ENCODE data around the gene GPRIN2.

Gene GPRIN2

DNA sequence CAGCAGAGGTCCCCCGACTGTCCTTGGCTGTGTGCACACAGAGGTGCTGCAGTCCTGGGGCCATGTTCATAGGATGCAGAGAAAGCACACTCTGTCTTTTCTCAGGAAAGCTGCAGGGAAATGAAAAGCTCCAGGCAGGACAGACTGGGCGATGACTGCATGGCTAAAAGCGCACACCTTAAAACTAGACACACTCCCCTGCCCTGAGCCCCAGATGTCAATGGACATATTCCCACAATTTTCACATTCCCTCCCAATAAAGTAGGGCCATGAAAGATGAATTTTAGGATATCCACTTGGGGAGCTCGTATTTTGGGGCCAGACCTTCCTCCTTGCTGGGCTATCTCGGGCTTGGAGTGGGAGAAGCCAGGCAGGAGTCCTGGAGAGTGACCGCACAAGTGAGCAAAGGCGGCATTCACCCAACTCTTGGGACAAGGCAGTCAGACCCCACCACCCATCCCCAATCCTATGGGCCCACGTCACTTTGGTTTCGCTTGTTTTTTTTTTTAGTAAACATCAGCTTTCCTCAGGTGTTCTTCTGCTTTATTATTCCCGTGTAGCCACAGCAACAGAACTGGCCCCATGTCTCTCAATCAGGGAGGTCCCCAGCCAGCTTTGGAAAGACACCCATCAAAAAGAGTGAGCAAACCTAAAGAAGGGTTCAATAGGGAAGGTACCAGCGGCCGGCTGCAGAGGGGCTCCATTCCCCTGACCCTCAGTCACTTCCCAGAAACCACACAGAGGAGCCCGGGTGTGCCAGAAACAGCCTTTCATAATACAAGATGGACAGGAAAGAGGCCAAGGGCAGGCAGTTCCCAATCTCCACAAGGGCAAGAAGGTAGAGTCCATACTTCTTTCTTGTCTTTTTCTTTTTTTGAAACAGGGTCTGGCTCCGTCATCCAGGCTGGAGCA is 12.7 kb downstream of the GPRIN2 start:
- H3K27ac ChIP-seq (replicated peaks; ENCODE audit: low read length), result no peak overlapping the region
- no peak overlapping the region for H3K23ac ChIP-seq (ENCODE audit: low read depth, low read length, poor library complexity)
- no CpG with 5 or more reads among the region's 14 CpGs for WGBS, 2 donors (ENCODE audit: extremely low coverage in 2 of 2, insufficient read length in 2 of 2, insufficient replicate concordance in 1 of 2)
- no peak overlapping the region for H2AK5ac ChIP-seq (ENCODE audit: low read depth, low read length)
- H3K9ac ChIP-seq (ENCODE audit: low read depth, low read length, poor library complexity), result no peak overlapping the region
- DNase-seq (ENCODE audit: low spot score), result no peak
- no peak overlapping the region for H2AFZ ChIP-seq (ENCODE audit: low read length)
- H3K18ac ChIP-seq (ENCODE audit: low read length), result peak overlapping the region; percentile 13
- H3K14ac ChIP-seq (ENCODE audit: low read length), result peak overlapping the region; percentile 0
- no peak overlapping the region for H4K91ac ChIP-seq (ENCODE audit: low read depth, low read length, poor library complexity)
- no peak overlapping the region for H3K4me3 ChIP-seq (ENCODE audit: low read length in 2 of 2)
- no peak overlapping the region for H3K4ac ChIP-seq (ENCODE audit: low read length)
- H3K27me3 ChIP-seq (ENCODE audit: control insufficient read depth in 3 of 3, insufficient read depth in 3 of 3, low read depth in 1 of 3, low read length in 3 of 3), result peaks cover 0 to 74% (median 0%) of the 10 kb centered on the region in 3 experiments
- no peaks in the 10 kb centered on the region for H3K36me3 ChIP-seq (replicated peaks in 1 of 2; ENCODE audit: control insufficient read depth in 2 of 2, insufficient read depth in 2 of 2, low read length in 2 of 2)
- H3K79me1 ChIP-seq (ENCODE audit: low read depth, low read length), result no peaks in the 10 kb centered on the region
- H2BK12ac ChIP-seq (ENCODE audit: low read length), result no peak overlapping the region
- no peaks in the 10 kb centered on the region for H3K9me3 ChIP-seq (replicated peaks in 1 of 2; ENCODE audit: control insufficient read depth in 2 of 2, insufficient read depth in 1 of 2, low read depth in 1 of 2, low read length in 2 of 2)
- peaks cover 0 to 23% of the 10 kb centered on the region in 2 donors for H3K4me1 ChIP-seq (ENCODE audit: control insufficient read depth in 2 of 2, insufficient read depth in 1 of 2, low read depth in 1 of 2, low read length in 2 of 2)
- H2BK15ac ChIP-seq (ENCODE audit: low read length), result no peak overlapping the region
- no peak overlapping the region for H4K8ac ChIP-seq (ENCODE audit: low read depth, low read length)
- no peak overlapping the region for H2BK120ac ChIP-seq (ENCODE audit: low read depth, low read length)
- H2BK5ac ChIP-seq (ENCODE audit: low read length), result no peak overlapping the region
- no peak overlapping the region for H3K4me2 ChIP-seq (ENCODE audit: insufficient read depth, low read length, poor library complexity, severe bottlenecking)

DNA sequence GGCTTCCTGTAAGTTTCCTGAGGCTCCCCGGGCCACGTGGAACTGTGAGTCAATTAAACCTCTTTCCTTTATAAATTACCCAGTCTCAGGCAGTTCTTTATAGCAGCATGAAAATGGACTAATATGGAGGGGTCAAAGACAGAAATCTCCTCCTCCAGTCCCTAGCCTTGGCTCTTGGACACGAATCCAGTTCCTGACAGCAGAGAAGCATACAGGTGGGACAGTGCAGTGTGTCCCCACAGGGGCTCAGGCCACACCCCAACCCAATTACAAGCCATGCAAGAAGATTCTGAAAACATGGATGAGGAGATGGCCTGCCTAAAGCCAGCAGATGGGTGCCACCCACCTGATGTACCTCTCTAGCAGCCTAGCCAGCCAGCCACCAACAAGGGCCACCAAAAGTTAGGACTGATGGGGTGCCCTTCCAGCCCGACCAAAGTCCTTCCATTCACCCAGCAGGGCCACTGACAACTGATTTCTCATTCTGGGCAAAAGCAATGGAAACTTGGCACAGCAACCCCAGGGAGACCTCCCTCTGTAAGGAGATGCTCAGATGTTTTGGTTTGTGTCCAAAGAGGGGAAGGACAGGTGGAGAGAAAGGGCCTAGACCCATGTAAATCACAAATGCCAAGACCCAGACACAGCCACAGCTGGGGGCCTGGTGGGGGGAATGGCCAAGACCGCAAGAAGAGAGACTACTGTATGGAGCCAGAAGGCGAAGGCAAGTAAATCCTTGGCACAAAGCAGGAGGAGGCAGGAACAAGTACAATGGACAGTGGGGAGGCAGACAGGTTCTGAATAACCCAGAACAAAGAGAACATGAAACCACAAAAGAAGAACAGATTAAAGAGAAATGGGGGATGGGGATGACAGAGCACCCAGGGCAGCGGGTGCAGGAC is 13.6 kb downstream of the GPRIN2 start:
- Histone ChIP-seq H3K9me3 (replicated peaks in 1 of 2; ENCODE audit: control insufficient read depth in 2 of 2, insufficient read depth in 1 of 2, low read depth in 1 of 2, low read length in 2 of 2) (no peaks in the 10 kb centered on the region), H3K18ac (ENCODE audit: low read length) (peak overlapping the region; percentile 59), H3K14ac (ENCODE audit: low read length) (no peak overlapping the region), H2BK5ac (ENCODE audit: low read length) (peak overlapping the region; percentile 15), H3K36me3 (replicated peaks in 1 of 2; ENCODE audit: control insufficient read depth in 2 of 2, insufficient read depth in 2 of 2, low read length in 2 of 2) (no peaks in the 10 kb centered on the region), H2AK5ac (ENCODE audit: low read depth, low read length) (peak overlapping the region; percentile 40), H3K4me2 (ENCODE audit: insufficient read depth, low read length, poor library complexity, severe bottlenecking) (no peak overlapping the region), H3K23ac (ENCODE audit: low read depth, low read length, poor library complexity) (peak overlapping the region; percentile 17), H3K27ac (replicated peaks; ENCODE audit: low read length) (no peak overlapping the region), H3K4me3 (ENCODE audit: low read length in 2 of 2) (peak overlapping the region in 1 of 2 donors; percentile 5), H4K91ac (ENCODE audit: low read depth, low read length, poor library complexity) (no peak overlapping the region), H2AFZ (ENCODE audit: low read length) (no peak overlapping the region), H3K4me1 (ENCODE audit: control insufficient read depth in 2 of 2, insufficient read depth in 1 of 2, low read depth in 1 of 2, low read length in 2 of 2) (peaks cover 0 to 21% of the 10 kb centered on the region in 2 donors), H2BK15ac (ENCODE audit: low read length) (peak overlapping the region; percentile 29), H3K27me3 (ENCODE audit: control insufficient read depth in 3 of 3, insufficient read depth in 3 of 3, low read depth in 1 of 3, low read length in 3 of 3) (peaks cover 0 to 82% (median 0%) of the 10 kb centered on the region in 3 experiments), H3K79me1 (ENCODE audit: low read depth, low read length) (no peaks in the 10 kb centered on the region), H3K4ac (ENCODE audit: low read length) (no peak overlapping the region), H2BK12ac (ENCODE audit: low read length) (no peak overlapping the region), H3K9ac (ENCODE audit: low read depth, low read length, poor library complexity) (no peak overlapping the region), H4K8ac (ENCODE audit: low read depth, low read length) (peak overlapping the region; percentile 54), H2BK120ac (ENCODE audit: low read depth, low read length) (no peak overlapping the region)
- DNase-seq (ENCODE audit: low spot score), result no peak
- WGBS, 2 donors (ENCODE audit: extremely low coverage in 2 of 2, insufficient read length in 2 of 2, insufficient replicate concordance in 1 of 2), result no CpG with 5 or more reads among the region's 7 CpGs

- Histone ChIP-seq H4K91ac (ENCODE audit: low read depth, low read length, poor library complexity) (no peak overlapping the region), H3K27ac (replicated peaks; ENCODE audit: low read length) (no peak overlapping the region), H3K27me3 (ENCODE audit: control insufficient read depth in 3 of 3, insufficient read depth in 3 of 3, low read depth in 1 of 3, low read length in 3 of 3) (peaks cover 0 to 81% (median 0%) of the 10 kb centered on the region in 3 experiments), H2AK5ac (ENCODE audit: low read depth, low read length) (peak overlapping the region; percentile 29), H3K4me2 (ENCODE audit: insufficient read depth, low read length, poor library complexity, severe bottlenecking) (peak overlapping the region; percentile 18), H3K4ac (ENCODE audit: low read length) (no peak overlapping the region), H3K18ac (ENCODE audit: low read length) (peak overlapping the region; percentile 22), H2AFZ (ENCODE audit: low read length) (no peak overlapping the region), H3K36me3 (replicated peaks in 1 of 2; ENCODE audit: control insufficient read depth in 2 of 2, insufficient read depth in 2 of 2, low read length in 2 of 2) (no peaks in the 10 kb centered on the region), H3K79me1 (ENCODE audit: low read depth, low read length) (no peaks in the 10 kb centered on the region), H3K4me3 (ENCODE audit: low read length in 2 of 2) (no peak overlapping the region), H4K8ac (ENCODE audit: low read depth, low read length) (no peak overlapping the region), H2BK12ac (ENCODE audit: low read length) (peak overlapping the region; percentile 26), H3K14ac (ENCODE audit: low read length) (peak overlapping the region; percentile 3), H2BK15ac (ENCODE audit: low read length) (peak overlapping the region; percentile 32), H3K9ac (ENCODE audit: low read depth, low read length, poor library complexity) (no peak overlapping the region), H2BK5ac (ENCODE audit: low read length) (no peak overlapping the region), H3K9me3 (replicated peaks in 1 of 2; ENCODE audit: control insufficient read depth in 2 of 2, insufficient read depth in 1 of 2, low read depth in 1 of 2, low read length in 2 of 2) (no peaks in the 10 kb centered on the region), H3K4me1 (ENCODE audit: control insufficient read depth in 2 of 2, insufficient read depth in 1 of 2, low read depth in 1 of 2, low read length in 2 of 2) (peaks cover 0 to 21% of the 10 kb centered on the region in 2 donors), H3K23ac (ENCODE audit: low read depth, low read length, poor library complexity) (no peak overlapping the region), H2BK120ac (ENCODE audit: low read depth, low read length) (no peak overlapping the region)
- no peak for DNase-seq (ENCODE audit: low spot score)
- no CpG with 5 or more reads among the region's 7 CpGs for WGBS, 2 donors (ENCODE audit: extremely low coverage in 2 of 2, insufficient read length in 2 of 2, insufficient replicate concordance in 1 of 2)
Observed at GRCh38 chr10:46541735-46542566, 14.5 kb downstream of the GPRIN2 start.
